GM21526 (cell line): ENCODE data around the gene PSMD6.

Experiments
- ATAC-seq: cut with Tn5 transposase; IDR thresholded peaks from one replicate; pipeline ENCODE4 v1.9.1; 2021; ENCODE audit warnings: moderate library complexity; ENCODE audit not compliant: unreplicated experiment, low FRiP score

The PSMD6 gene

DNA sequence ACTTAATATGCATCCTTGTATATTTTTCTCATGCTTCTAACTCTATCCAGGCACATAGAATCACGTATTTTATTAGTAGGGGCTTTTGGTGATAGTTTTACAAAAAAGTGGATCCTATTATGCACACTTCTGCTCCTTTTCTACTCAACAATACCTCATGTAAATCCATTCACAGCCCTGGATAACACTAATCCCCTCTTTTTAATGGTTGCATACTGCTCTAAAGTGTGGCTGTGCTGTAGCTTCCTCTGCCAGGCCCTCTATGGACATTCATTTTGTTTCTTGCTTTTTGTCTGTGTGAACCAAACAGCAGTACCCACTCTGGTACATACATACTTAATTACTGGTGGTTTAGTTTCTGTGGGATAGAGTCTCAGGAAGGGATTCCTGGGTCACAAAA is 59.8 kb downstream of the PSMD6 start:
- no peak for ATAC-seq

DNA sequence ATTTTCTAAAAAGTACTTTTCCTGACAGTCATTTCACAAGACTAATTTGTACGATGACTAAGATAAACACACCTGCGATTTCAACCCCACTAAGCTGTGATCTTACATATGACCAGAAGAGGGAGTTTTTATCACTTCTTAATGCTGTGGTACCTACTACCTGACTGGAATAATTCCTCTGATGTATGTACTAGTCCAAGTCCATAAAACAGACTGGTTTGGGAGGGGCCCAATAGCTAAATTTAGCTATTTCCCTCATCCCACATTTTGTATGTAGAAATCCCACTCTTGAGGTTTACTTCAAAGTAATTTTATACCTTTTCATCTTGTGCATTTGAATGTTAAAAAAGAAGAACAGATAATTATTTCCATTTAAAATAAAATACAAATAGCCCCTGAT is 61.4 kb downstream of the PSMD6 start:
- ATAC-seq = peak; percentile 80
